Measurements from ENCODE around the gene DYNLT5. TPM values are rescaled to one million over a fixed set of nuclear protein-coding genes. Genes with fewer than 3 reads are reported as not detected.

DYNLT5 gene
- total RNA-seq, 1 experiment from 2014 or later, result 0.83 TPM

GRCh38 chr1:66778969-66779368, 26.7 kb downstream of the DYNLT5 start:
- Mint-ChIP-seq H3K27ac (no peak overlapping the region), H3K4me1 (no peaks in the 10 kb centered on the region)
- WGBS (ENCODE audit: extremely low coverage, insufficient read length, low lambda C conversion rate), result no CpG with 5 or more reads among the region's 4 CpGs

More at GRCh38 chr1:66778969-66779368, 26.7 kb downstream of the DYNLT5 start:
- Histone ChIP-seq H3K4ac (ENCODE audit: low read depth, low read length) (no peak overlapping the region), H3K79me2 (ENCODE audit: insufficient read depth, low read length) (no peaks in the 10 kb centered on the region), H3K56ac (ENCODE audit: insufficient read length, low read depth, low read length) (no peak overlapping the region), H2AFZ (ENCODE audit: low read length) (no peak overlapping the region), H3K4me2 (ENCODE audit: insufficient read depth, insufficient read length, low read length) (no peak overlapping the region), H3K23me2 (ENCODE audit: insufficient read length, low read depth, low read length, poor library complexity, severe bottlenecking) (no peaks in the 10 kb centered on the region), H3K18ac (ENCODE audit: insufficient read length, low read depth, low read length) (no peak overlapping the region), H3K9me3 (ENCODE audit: control insufficient read depth, low read depth, low read length) (peaks cover 7% of the 10 kb centered on the region), H2AK5ac (ENCODE audit: insufficient read length, low read length) (no peak overlapping the region), H2BK5ac (ENCODE audit: insufficient read length, low read length) (no peak overlapping the region), H4K5ac (ENCODE audit: insufficient read length, low read depth, low read length) (no peak overlapping the region), H3K27ac (ENCODE audit: insufficient read length, low read depth, low read length) (no peak overlapping the region), H4K20me1 (ENCODE audit: control insufficient read depth, insufficient read depth, insufficient read length) (no peaks in the 10 kb centered on the region), H2BK15ac (ENCODE audit: low read depth, low read length) (no peak overlapping the region), H3K14ac (ENCODE audit: insufficient read depth, low read length) (no peak overlapping the region), H4K91ac (ENCODE audit: insufficient read length, low read depth, low read length) (no peak overlapping the region), H3K9ac (ENCODE audit: extremely low read depth, insufficient read length, low read length) (no peak overlapping the region), H2BK20ac (ENCODE audit: low read depth, low read length, poor library complexity, severe bottlenecking) (no peak overlapping the region), H2BK12ac (ENCODE audit: insufficient read length, low read depth, low read length) (no peak overlapping the region), H3K4me1 (ENCODE audit: insufficient read depth, low read length) (no peaks in the 10 kb centered on the region), H3K27me3 (ENCODE audit: insufficient read depth, low read length) (no peaks in the 10 kb centered on the region), H3K79me1 (ENCODE audit: insufficient read depth, low read depth, low read length, poor library complexity, severe bottlenecking) (no peaks in the 10 kb centered on the region), H2BK120ac (ENCODE audit: low read depth, low read length, poor library complexity, severe bottlenecking) (no peak overlapping the region), H3K23ac (ENCODE audit: insufficient read length, low read depth, low read length) (no peak overlapping the region), H4K8ac (replicated peaks; ENCODE audit: insufficient read length, low read depth, low read length) (no peak overlapping the region), H3T11ph (ENCODE audit: low read length) (no peak overlapping the region)
- Mint-ChIP-seq H3K4me3 (no peak overlapping the region), H3K9me3 (peaks cover 23 to 33% of the 10 kb centered on the region in 2 experiments), H3K36me3 (ENCODE audit: insufficient read depth in 1 of 3, low read depth in 3 of 3) (peaks cover 7 to 18% (median 7%) of the 10 kb centered on the region in 3 experiments), H3K27me3 (ENCODE audit: low read depth) (no peaks in the 10 kb centered on the region)
- DNase-seq, result no peak
- no peak for TF ChIP-seq CTCF (conservative IDR thresholded peaks at IDR 0.05)
